Measurements from ENCODE around the gene LIG3. TPM values are rescaled to one million over a fixed set of nuclear protein-coding genes. Genes with fewer than 3 reads are reported as not detected.

Gene LIG3
- total RNA-seq, 3 donors from 2014 or later = 13.8 to 159 (median 54.0) TPM

DNA sequence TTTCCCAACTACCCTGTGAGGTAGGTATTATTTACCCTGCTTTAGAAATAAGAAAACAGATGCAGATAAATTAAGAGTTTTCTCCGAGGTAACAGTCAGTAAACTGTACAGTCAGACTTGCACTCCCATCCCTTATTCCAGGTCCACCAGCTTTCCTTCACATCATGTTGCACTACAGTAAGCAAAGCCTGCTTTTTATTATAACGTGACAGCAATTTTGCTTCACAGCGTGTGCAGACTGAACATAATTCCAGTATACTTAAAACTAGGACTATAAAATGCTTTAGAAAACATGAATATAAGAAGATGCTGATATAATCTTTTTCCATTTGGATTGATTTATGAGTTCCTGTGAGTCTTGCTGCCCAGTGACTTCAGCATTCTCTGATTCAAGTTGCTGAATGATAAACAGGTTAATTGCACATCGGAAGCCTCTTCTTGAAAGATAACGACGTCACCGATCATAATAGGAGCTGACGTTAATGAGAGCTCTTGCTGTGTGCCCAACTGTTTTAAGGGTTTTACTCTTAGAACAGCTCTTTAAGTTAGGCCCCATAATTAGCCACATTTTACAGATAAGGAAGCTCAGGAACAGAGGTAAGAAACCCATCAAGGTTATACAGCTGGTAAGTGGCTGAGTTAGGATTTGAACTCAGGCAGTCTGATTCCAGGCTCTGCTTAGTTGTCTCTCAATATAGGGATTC is 1.4 kb downstream of the LIG3 start:
- Histone ChIP-seq H3K36me3 (no peaks in the 10 kb centered on the region), H3K4me1 (no peaks in the 10 kb centered on the region), H3K9me3 (no peaks in the 10 kb centered on the region), H3K27ac (peak overlapping the region; percentile 96 to 99), H3K4me3 (peak overlapping the region; percentile 76 to 89 (median 81)), H3K27me3 (no peaks in the 10 kb centered on the region)
- TF ChIP-seq, protein P1, sequence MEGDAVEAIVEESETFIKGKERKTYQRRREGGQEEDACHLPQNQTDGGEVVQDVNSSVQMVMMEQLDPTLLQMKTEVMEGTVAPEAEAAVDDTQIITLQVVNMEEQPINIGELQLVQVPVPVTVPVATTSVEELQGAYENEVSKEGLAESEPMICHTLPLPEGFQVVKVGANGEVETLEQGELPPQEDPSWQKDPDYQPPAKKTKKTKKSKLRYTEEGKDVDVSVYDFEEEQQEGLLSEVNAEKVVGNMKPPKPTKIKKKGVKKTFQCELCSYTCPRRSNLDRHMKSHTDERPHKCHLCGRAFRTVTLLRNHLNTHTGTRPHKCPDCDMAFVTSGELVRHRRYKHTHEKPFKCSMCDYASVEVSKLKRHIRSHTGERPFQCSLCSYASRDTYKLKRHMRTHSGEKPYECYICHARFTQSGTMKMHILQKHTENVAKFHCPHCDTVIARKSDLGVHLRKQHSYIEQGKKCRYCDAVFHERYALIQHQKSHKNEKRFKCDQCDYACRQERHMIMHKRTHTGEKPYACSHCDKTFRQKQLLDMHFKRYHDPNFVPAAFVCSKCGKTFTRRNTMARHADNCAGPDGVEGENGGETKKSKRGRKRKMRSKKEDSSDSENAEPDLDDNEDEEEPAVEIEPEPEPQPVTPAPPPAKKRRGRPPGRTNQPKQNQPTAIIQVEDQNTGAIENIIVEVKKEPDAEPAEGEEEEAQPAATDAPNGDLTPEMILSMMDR (IDR thresholded peaks at IDR 0.05) = no peak
- TF ChIP-seq POLR2AphosphoS5 (IDR thresholded peaks at IDR 0.05) (no peak), POLR2A (IDR thresholded peaks at IDR 0.05) (no peak)
- intact Hi-C loops (cut with DNase I; ENCODE audit: low total_unique reads) = no loop called here
- DNase-seq (ENCODE audit: low spot score in 2 of 2) = no peak

DNA sequence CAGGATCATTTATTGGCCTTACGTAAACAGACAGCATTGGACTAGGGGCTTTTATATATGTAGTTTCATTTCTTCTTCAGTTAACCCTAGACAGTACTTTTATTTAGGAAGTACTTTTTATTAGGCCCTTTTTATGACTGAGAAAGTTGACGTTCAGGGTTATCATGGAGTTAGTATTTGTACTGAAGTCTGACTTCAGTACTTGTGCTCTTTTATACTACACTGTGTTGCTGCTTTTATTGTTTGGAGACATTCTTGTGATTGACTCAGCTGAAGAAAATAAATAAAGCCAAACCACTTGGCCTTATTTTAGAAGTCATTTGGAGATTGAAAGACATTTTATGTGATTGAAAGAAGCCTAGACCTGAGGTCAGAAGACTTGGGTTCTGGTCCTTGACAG is 6.9 kb downstream of the LIG3 start:
- intact Hi-C loops (cut with DNase I; ENCODE audit: low total_unique reads) = no loop called here
- H3K4me3 ChIP-seq = no peak overlapping the region

DNA sequence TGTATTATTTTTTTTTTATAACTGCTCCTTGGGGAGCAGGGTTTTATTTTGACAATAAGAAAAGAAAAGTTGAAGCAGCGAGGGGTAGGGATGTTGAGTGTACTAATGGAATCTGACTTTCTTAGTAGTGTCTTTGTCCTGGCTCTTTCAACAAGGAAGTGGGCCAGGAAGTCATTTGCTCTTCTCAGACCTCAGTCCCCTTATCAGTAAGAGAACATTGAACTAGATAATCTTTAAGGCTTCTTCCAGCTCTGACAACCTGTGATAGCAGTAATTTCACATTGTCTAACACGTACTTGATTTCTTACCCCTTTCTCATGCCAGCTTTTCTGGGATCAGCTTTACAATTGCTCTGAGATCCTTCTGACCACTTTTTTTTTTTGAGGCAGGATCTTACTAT is 8.3 kb downstream of the LIG3 start:
- H3K27me3 ChIP-seq = no peaks in the 10 kb centered on the region
- H3K9me3 ChIP-seq = no peaks in the 10 kb centered on the region
- TF ChIP-seq POLR2AphosphoS5 (IDR thresholded peaks at IDR 0.05) = no peak
- H3K4me3 ChIP-seq = no peak overlapping the region
- intact Hi-C loops (cut with DNase I; ENCODE audit: low total_unique reads) = no loop called here
- no peak overlapping the region for H3K27ac ChIP-seq
- no peak for DNase-seq (ENCODE audit: low spot score in 2 of 2)
- H3K4me1 ChIP-seq = no peaks in the 10 kb centered on the region
- H3K36me3 ChIP-seq = no peaks in the 10 kb centered on the region

More for the DNA sequence above, 6.9 kb downstream of the LIG3 start:
- Histone ChIP-seq H3K27ac (no peak overlapping the region), H3K4me1 (no peaks in the 10 kb centered on the region), H3K36me3 (no peaks in the 10 kb centered on the region), H3K9me3 (no peaks in the 10 kb centered on the region), H3K27me3 (no peaks in the 10 kb centered on the region)
- TF ChIP-seq POLR2A (IDR thresholded peaks at IDR 0.05) = no peak
- no peak for TF ChIP-seq POLR2AphosphoS5 (IDR thresholded peaks at IDR 0.05)
- DNase-seq (ENCODE audit: low spot score in 2 of 2) = no peak

DNA sequence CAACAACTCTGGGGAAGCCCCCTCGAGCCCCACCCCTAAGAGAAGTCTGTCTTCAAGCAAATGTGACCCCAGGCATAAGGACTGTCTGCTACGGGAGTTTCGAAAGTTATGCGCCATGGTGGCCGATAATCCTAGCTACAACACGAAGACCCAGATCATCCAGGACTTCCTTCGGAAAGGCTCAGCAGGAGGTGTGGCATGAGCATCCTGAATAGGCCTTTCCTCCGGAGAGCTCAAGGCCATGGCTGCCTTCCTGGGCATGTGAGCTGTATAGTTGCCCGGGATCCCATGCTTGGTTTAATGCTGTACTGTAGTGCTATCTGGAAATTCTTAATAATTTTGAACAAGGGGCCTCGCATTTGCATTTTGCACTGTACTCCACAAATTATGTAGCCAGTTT is 9.2 kb downstream of the LIG3 start:
- no peak overlapping the region for H3K27ac ChIP-seq
- no peaks in the 10 kb centered on the region for H3K36me3 ChIP-seq
- intact Hi-C loops (cut with DNase I; ENCODE audit: low total_unique reads) = no loop called here

DNA sequence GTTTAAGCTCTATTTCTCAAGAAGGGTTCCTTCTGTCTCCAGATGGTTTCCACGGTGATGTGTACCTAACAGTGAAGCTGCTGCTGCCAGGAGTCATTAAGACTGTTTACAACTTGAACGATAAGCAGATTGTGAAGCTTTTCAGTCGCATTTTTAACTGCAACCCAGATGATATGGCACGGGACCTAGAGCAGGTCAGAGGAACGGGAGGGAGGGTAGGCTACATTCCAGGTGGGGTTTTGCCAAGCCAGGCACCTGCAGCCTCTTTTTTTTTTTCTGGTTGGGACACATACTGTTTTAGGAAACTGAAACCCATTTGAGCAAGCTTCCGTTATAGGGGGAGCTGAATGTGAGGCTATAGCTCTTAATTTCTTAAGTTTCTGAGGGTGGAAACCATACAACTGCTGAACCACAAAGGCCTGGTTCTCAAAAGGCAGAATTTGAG is 10.6 kb downstream of the LIG3 start:
- no peaks in the 10 kb centered on the region for H3K4me1 ChIP-seq
- intact Hi-C loops (cut with DNase I; ENCODE audit: low total_unique reads) = no loop called here
- no peaks in the 10 kb centered on the region for H3K9me3 ChIP-seq
- H3K27me3 ChIP-seq = no peaks in the 10 kb centered on the region
- no peaks in the 10 kb centered on the region for H3K36me3 ChIP-seq
- no peak overlapping the region for H3K27ac ChIP-seq
- DNase-seq (ENCODE audit: low spot score in 2 of 2) = no peak
- TF ChIP-seq POLR2AphosphoS5 (IDR thresholded peaks at IDR 0.05) (no peak), POLR2A (IDR thresholded peaks at IDR 0.05) (no peak)
- TF ChIP-seq, protein P1 (IDR thresholded peaks at IDR 0.05) = no peak
- H3K4me3 ChIP-seq = no peak overlapping the region

More for the DNA sequence above, 9.2 kb downstream of the LIG3 start:
- Histone ChIP-seq H3K27me3 (no peaks in the 10 kb centered on the region), H3K4me1 (no peaks in the 10 kb centered on the region), H3K9me3 (no peaks in the 10 kb centered on the region), H3K4me3 (no peak overlapping the region)
- no peak for DNase-seq (ENCODE audit: low spot score in 2 of 2)
- TF ChIP-seq, protein P1 (IDR thresholded peaks at IDR 0.05) = no peak
- TF ChIP-seq POLR2AphosphoS5 (IDR thresholded peaks at IDR 0.05) (no peak), POLR2A (IDR thresholded peaks at IDR 0.05) (no peak)

DNA sequence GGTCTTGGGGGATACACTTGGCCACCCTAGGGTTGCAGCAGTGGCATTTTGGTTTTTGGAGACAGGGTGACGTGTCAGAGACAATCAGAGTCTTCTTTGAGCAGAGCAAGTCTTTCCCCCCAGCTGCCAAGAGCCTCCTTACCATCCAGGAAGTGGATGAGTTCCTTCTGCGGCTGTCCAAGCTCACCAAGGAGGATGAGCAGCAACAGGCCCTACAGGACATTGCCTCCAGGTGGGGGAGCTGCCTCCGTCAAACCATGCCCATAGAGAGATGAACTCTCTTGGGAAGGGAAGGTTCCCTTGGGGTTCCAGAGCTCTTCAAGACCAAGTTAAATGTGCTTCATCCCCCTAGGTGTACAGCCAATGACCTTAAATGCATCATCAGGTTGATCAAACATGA is 11.3 kb downstream of the LIG3 start:
- no peak overlapping the region for H3K4me3 ChIP-seq
- no peaks in the 10 kb centered on the region for H3K4me1 ChIP-seq
- TF ChIP-seq, protein P1 (IDR thresholded peaks at IDR 0.05) = no peak
- TF ChIP-seq POLR2AphosphoS5 (IDR thresholded peaks at IDR 0.05) (no peak), POLR2A (IDR thresholded peaks at IDR 0.05) (no peak)
- no peaks in the 10 kb centered on the region for H3K36me3 ChIP-seq
- intact Hi-C loops (cut with DNase I; ENCODE audit: low total_unique reads) = no loop called here
- no peak for DNase-seq (ENCODE audit: low spot score in 2 of 2)
- H3K9me3 ChIP-seq = no peaks in the 10 kb centered on the region
- no peak overlapping the region for H3K27ac ChIP-seq
- no peaks in the 10 kb centered on the region for H3K27me3 ChIP-seq
